GM12801 (cell line): ENCODE measurements around the gene TCF4.

ENCODE experiments used
- TF ChIP-seq, protein P1 (sequence below): IDR thresholded peaks from one replicate; pipeline ENCODE4 v1.5.1; 2011; ENCODE audit warnings: control low read depth; ENCODE audit not compliant: insufficient read length; ENCODE audit errors: extremely low read depth

Gene TCF4

DNA sequence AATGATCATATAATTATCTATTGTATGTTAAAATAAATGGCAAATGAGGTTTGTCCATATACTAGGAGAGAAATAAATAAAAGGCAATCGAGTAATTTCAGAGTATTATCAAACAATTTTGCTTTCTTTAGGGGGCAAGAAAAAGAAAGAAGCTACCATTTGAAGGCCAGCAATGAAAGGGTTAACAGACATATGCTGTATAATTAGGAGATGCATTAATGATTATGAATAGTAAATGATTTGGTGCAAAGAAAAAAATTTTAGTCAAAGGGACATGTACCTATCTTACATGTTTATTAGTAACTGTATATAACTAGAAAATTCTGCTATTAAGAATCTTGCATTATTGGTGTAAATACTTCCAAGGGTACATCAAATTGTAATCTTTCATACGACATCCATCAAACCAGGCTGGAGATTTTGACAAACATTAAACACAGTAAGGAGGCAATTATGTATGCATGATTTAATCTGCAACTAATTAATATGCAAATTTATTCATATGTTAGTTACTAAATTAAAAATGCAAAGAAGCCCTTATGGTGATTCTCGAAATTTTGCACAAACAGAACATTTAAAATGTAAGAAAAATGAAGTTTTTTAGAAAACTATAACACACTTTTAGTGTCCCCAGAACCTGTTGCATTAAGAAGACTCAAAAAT, 251.4 kb downstream of the TCF4 start:
- TF ChIP-seq, protein P1, sequence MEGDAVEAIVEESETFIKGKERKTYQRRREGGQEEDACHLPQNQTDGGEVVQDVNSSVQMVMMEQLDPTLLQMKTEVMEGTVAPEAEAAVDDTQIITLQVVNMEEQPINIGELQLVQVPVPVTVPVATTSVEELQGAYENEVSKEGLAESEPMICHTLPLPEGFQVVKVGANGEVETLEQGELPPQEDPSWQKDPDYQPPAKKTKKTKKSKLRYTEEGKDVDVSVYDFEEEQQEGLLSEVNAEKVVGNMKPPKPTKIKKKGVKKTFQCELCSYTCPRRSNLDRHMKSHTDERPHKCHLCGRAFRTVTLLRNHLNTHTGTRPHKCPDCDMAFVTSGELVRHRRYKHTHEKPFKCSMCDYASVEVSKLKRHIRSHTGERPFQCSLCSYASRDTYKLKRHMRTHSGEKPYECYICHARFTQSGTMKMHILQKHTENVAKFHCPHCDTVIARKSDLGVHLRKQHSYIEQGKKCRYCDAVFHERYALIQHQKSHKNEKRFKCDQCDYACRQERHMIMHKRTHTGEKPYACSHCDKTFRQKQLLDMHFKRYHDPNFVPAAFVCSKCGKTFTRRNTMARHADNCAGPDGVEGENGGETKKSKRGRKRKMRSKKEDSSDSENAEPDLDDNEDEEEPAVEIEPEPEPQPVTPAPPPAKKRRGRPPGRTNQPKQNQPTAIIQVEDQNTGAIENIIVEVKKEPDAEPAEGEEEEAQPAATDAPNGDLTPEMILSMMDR: no peak

GRCh38 chr18:55334875-55335274, 253.1 kb downstream of the TCF4 start:
- TF ChIP-seq, protein P1: no peak

GRCh38 chr18:55331301-55331700, 256.7 kb downstream of the TCF4 start:
- TF ChIP-seq, protein P1: no peak

GRCh38 chr18:55328301-55328700, 259.7 kb downstream of the TCF4 start:
- TF ChIP-seq, protein P1: no peak

DNA sequence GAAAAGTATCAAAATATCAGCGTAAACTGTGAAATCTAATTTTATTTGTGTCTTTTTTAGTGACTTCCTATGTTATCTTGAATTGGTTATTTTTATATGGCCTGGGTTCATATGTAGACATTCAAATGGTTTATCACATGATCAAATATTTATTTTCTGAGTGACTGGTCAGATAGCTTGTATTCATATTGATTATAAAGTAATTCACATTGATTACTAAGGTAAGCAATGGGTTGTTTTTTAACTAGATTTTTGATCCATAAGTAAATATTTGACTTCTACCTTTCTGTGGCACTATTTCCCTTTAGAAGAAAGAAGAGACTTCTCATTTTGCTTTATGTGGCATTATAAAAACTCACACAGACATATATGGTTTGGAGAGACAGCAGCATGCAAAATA, 260.5 kb downstream of the TCF4 start:
- TF ChIP-seq, protein P1: no peak

- TF ChIP-seq, protein P1: no peak
Observed at GRCh38 chr18:55326134-55326533, 261.9 kb downstream of the TCF4 start.

- TF ChIP-seq, protein P1: no peak
Observed at GRCh38 chr18:55324166-55324565, 263.8 kb downstream of the TCF4 start.
